GM18519 (cell line): Measurements from ENCODE around the gene SEMA5A.

Experiments
- ATAC-seq: cut with Tn5 transposase; IDR thresholded peaks from one replicate; pipeline ENCODE4 v1.9.1; 2021; ENCODE audit warnings: mild to moderate bottlenecking, moderate library complexity; ENCODE audit not compliant: unreplicated experiment, low FRiP score

SEMA5A gene

DNA sequence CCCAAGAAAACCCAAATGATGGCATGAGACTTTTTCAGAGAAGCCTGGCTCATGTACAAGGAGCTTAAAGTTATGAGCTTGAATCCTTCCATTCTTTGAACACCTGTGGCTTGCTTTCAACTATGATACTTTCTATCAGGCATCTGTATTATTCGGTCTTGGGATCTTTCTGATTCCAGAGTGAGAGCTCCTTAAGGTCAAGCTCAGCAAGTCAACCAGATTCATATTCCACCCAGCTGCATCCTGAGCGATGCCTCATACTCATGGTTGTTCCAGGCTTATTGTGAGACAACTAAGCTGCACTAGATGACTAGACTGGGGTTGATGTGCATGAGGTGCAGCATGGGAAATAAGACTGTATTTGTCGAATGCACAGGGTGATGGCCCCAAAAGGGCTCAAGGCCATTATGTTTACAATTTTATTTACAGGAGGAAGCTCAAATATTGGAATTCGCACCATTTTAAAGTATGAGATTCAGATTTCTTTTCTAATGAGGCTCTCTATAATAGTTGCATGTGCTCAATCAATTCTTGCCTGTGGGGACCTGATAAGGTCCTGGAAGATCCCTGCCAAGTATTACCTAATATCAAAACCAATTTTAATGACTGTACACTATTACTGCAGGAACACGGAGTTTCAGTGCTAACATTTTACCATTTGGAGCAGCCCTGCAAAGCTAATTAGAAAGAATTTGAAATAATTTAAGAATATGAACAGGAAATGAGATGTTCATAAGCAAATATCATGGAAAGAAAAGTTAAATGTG, 453.8 kb downstream of the SEMA5A start:
- no peak for ATAC-seq

DNA sequence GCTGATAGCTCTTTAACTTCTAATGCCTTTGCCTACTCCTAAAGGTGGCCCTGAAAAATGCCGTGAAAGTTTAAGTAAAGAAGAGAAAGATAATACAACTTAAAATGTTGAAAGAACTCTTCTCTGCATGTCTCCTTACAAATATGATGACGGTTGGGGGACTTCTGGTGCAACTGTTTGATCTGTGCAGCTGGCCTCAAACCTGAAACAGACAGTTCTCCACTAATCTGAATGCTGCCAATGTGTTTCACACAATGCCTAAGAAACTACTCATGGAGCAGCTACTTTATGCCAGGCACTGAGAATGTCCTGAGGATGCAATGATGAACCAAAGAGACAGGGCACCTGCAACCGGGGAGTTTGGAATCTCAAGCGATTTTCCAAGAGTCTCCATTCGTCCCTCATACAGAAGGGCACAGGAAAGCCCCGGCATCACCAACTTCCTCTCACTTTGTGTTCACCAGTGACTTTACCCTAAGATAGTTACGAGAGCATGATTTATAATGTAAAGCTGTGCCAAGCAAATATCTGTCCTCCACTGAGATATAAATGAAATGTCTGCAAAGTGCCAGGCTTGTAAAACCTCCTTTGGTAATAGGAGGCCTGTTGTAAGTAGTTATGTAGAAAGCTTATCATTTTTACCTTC, 455.4 kb downstream of the SEMA5A start:
- no peak for ATAC-seq

DNA sequence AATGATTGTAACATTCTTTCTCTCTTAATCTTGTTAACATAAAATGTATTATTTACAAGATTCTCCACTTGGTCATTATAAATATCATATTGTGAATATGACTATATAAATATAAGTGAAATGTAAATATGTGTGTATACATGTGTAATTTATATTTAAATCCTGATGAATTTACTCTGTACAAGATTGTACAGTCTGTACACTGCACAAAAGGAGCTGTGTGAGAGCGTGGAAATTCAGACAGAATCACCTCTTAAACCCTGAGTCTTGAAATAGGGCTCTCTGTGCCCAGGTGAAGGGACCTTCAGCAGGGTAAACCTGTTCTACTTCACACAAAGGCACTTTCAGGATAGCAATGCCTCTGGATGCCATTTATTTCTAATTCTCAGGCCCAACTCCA, 456.0 kb downstream of the SEMA5A start:
- no peak for ATAC-seq

DNA sequence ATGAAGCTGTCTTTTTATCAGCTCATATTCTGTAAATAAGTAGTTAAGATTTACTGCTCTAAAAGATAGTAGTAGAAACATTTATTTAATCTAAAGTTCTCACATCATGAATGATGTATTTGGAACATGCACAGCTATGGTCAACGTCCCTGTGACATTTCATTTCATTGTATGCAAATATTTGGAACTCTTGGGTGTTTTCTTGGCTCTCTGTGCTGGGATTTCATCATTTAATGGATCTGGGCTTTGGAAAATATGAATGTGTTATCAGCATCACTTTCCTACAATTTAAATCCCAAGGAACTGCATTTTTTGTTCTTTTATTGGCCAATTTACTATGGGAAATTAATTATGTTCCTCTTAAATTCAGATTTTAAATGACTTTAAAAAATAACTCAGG, 462.9 kb downstream of the SEMA5A start:
- no peak for ATAC-seq

DNA sequence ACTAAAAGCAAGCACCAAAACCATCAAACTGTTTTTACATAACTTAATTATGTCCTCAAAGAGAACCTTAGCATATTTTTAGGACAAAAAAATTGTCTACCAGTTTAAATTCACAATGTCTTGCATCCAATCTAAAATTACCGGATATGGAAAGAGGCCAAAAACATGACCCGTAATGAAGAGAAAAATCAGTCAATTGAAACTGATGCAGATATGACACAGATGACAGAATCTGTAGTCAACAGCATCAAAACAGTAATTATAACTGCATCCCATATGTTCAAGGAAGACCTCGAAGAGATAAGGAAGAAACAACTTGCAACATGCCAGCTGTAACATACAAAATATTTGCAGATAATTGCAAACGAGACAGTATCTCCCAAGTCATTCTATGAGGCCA, 473.2 kb downstream of the SEMA5A start:
- ATAC-seq = no peak

DNA sequence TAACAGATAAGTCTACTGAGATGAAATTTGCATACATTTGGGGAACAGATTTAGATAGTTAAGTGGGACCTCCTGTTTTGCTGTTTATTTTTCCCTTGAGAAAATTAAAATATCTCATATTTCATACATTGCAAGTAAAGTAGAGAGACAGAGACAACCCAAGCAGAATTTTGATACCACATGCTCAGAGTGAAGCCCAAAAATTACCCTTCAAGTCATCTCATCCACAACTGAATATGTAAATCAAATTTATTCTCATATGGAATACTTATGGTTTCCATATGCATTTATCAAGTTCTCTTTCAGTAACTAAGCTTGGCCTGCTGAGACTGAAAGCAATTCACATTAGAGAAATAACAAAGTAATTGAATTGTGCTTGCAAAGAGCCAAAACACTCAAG, 474.4 kb downstream of the SEMA5A start:
- ATAC-seq = no peak

DNA sequence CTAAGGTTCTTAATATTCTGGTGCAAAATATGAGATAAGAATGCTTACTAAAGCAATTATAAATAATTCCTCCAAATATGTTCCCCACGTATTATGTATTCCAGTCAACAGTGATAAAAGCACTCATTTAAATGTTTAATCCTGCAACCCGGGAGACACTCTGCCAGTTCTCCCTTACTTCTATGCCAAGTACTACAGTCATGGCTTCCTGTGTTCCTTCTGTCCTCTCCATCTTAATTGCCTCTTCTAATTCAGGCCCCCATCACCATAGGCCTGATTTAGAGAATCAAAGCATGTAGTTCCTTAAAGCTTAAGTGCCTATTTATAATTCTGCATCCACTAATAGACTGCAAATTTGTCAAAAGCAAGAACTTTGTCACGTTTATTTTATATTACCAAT, 474.8 kb downstream of the SEMA5A start:
- no peak for ATAC-seq

DNA sequence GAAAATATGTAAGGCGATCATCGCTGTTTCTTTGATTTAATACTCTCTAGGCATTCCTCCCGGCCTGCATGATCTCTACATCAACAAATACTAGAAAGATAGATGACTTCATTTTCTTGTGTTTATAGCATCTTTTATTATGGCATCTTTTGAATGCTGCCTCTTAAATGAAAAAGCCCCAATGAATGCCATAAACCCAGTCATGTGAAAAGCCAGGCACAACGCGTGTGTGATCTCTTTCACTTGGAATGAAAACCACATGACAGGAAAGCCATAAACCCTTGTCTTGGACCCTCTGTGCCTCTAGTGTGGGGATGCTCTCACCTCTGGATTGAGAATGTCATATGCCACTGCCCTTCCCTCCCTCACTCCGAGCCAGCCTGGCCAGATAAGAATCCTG, 476.2 kb downstream of the SEMA5A start:
- no peak for ATAC-seq

DNA sequence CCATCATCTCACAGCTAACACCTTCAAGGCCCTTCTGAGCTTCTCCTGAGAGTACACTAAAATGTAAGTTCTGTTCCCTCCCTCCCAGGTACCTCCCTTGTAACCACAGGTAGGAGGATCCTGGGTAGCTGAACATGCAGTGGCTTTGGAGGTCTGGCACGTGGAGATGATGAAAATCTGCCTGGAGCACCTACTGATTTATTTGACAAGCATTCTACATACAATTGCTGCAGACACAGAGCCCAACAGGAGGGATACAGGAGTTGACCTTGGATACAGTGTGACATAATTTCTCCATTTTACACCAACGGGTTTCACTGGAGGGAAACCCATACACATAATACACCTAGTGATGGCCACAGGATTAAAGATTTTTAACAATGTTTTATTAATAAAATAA, 478.7 kb downstream of the SEMA5A start:
- ATAC-seq = no peak

DNA sequence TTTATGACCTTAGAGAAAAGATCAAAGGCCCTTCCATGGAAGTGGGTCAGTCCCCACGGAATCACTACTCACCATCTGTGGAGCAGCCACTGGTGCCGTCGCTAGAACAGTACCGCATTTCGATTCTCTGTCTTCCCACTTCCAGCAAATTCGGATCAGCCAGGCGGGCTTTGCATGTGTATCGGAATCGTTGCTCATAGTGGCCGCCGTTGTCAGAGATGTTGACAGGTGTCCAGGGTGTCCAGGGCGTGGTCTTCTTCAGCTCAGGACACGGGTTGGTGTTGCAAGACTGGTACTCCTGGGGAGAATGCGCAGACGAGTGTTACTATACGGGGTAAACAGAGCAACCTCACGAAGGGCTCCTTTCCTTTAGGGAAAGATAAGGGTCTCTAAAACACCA, 479.5 kb downstream of the SEMA5A start:
- no peak for ATAC-seq

DNA sequence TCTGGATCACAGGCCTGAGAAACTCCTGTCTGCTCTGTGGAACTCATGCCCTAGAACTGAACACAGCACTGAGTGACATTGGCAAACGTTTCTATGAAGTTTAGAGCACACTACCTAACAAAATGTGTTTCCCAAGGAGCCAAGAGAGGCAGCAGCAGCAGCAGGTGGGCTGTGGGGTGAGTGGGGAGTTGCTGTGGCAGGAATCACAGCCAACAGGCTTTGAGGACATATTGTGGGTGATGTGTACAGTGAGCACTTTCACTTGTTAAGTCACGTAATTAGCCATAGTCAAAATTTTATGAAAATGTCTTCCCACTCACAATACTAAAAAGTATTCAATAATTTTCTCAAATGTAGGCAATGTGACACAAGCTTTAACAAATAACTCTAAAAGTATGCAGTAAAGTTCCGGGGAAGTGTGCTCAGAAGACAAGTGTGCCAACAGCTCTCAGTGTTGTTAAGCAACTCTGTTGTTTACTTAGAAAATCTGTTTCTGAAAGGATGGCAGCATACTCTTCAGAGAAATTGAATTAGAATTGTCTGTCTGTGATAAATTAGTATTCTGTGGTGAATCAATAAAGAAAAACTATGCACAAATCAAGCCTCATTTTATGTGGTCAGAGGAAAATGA, 482.1 kb downstream of the SEMA5A start:
- no peak for ATAC-seq

DNA sequence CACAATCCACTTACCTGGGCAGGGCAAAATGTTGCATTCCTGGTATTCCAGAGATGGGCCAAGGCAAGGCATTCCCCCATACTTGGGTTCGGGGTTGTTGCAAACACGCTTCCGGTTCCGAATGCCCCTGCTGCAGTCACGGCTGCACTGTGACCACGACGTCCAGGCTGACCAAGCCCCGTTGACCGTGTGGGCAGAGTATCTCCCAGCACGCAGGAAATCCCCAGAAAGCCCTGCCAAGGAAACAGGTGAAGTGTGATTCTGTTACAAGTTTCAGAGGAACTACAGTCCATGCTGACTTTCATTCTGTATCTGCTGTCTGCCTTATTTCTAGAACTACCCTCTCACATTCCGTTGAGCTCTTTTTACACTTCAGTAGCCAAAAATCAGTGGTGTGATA, 483.0 kb downstream of the SEMA5A start:
- ATAC-seq = peak; percentile 69

DNA sequence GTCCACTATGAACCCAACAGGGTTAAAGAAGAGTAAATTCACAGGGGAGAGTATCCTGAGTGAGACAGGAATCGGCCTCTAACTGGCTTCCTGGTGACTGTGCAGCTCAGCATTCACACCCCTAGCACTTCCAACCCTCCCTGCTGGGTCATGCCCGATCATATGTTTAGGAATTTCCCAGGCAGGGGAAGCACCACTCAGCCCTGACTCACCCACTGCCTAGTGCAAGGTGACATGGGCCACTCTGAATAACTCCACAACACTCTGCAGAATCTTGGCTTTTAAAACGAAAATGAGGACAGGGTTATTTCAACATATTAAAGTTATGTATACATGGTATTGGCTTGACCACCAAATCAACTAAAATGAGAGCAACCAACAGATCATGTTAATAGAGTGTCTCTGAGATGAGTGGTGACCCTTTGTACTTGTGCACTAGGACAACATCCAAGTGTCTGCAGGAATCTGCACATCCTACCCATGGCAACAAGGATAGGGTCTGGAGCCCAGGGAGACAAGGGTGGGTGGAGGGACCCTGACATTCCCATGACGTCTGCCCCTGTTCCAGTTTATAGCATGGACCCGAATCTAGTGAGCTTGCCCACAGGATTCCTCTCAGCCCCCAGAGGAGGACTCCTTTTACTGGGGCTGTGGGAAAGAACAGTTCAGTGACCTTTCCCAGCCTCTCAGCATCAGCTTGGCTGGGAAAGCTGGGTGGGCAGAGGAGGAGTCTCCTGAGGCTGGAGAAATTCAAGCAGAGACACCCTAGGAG, 485.8 kb downstream of the SEMA5A start:
- ATAC-seq = no peak

DNA sequence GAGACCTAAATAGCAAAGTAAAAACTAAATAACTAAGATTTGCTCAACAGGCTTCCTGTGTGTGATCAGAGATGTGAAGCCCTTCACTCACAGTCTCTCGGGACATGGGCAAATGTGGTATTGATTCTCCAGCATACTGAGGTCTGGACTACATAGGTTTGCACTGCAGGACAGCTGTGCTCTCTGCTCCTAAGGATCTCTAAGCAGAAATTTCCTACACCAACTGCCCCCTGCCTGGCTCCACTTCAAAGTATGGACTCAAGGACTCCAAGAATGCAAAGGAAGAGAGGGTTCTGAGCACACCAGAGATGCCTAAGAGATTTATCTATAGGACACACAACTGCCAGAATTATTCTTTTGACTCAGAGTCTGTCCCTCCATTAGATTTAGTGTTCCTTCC, 487.2 kb downstream of the SEMA5A start:
- no peak for ATAC-seq

DNA sequence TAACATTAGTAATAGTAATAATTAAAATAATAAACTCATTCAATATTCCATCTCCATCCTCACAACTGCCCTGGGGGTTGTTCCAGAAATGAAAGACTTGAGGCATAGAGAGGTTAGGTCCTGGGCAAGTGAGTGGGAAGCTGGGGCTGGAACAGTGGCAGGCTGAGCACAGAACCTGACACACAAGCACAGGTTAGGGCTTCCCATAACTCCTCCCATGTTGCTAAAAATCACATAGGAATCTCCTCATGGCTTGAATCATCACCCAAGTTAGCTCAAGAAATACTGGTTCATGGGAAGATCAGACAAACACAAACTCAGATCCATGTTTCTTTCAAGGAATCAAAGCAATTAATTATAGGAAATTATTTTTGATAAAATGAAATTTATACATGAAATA, 487.7 kb downstream of the SEMA5A start:
- ATAC-seq = no peak

DNA sequence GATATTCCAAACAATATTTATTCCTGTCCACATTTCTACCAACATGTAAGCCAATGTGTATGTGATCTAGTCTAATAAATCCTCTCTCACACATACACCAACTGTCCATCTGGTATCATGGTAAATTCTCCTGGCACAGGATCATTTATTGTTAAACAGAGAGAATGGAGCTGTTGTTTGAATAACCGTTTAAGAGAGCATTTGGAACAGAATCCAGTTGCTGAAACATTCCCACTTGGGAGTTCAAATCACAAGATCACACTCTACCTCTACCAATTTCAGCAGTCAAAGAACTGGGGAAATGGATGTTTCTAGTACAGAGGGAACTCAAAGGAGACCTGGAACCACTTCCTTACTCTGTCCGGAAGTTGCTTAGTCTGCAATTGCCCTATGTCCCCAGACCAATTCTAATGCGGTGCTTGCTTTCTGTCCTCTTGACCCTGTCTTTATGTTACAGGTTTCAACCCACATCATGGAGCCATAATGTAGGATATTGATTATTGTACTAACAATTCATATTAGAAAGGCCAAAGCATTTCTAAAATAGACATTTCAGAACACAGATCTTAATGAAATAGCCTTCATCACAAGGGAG, 488.4 kb downstream of the SEMA5A start:
- no peak for ATAC-seq

DNA sequence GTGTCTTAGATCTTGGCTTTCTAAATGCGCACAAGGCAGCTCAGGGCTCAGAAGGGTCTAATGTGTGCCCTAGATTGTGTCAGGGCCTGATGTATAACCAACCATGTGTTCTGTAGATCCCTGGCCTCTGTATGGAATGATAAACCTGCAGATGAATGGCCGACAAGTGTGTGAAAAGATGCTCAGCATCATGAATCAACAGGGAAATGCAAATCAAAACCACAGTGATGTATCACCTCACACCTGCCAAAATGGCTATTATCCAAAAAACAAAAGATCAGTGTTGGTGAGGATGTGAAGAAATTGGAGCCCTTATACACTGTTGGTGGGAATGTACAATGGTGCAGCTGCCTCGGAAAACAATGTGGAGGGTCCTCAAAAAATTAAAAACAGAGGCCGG, 489.8 kb downstream of the SEMA5A start:
- ATAC-seq = no peak

DNA sequence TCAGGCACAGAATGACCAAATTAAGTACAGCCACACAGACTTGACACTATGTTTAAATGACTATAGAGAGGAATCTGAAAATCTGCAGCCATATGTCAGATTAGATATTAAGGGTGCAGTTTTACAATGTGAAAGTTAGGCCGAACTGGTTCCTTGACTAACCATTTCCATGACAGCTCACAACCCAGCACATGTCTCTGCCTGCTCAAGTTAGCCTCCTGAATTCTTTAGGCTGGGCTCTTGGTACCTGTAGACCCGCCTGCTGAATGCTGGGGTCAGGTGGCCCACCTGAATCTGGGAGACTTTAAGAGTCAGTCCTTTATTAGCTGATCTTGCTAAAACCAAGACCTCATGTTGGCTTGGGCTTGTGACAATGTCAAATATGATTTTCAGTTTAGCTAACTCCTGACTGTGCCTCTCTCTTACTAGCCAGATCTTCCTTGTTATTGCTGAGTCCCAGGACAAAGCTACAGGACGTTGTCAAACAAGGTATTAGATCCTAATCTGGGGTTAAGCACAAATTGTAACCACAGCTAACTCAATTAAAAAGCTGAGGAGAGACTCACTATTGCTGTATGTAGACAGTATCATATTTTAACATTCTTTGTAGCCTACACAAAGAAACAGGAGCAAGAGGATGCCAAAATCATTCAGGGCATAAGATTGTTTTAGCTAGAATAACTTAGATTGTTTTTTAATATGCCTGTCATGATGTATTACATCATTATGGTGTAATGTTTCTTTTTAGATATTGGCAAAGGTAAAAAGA, 490.9 kb downstream of the SEMA5A start:
- ATAC-seq = no peak

DNA sequence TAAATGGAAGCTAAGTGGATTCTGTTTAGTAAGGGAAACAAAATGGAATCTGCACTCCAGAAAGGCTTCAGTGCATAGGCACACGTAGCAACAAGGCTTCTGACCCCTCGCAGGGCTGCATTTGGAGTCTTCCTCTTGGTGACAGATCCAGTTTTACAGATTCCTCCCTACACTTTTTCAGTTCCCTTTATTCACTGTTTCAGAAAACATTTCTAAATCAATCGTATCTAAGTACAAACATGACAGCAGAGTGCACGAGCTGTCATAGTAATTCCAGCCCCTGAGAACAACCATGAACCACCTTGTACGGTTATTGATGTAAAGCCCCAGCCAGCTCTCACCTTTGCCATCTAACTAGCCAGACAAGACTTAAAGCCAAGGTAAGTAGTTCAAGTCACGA, 491.6 kb downstream of the SEMA5A start:
- no peak for ATAC-seq

DNA sequence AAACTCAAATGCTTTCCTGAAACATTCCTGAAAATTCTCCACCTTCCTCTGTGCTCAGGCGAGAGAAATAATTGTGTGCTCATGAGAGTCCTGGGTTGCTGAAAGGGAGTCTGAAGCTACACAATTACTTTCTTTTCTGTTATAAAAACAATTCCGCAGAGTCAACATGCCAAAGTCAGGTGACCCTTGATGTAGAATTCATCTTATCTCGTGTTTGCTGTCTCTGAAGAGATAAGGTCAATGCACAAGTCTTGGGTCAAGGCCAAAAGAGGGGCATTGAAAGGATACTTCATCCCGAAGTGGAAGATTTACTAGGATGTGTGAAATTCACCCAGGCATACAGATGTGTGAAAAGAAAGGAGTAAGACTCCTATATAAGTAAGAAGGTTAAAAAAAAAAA, 493.5 kb downstream of the SEMA5A start:
- ATAC-seq = no peak
